Fibroblast of the aortic adventitia (primary cell): ENCODE measurements around the gene CHCHD6. TPM values are rescaled to one million over a fixed set of nuclear protein-coding genes. Genes with fewer than 3 reads are reported as not detected.

Source experiments
- DNase-seq: peaks from one replicate; pipeline ENCODE4 v3.0.0-alpha.2; 2010; ENCODE audit warnings: low read depth
- H3K4me3 ChIP-seq: 2 replicates; pipeline ENCODE4 v1.5.1; 2011; ENCODE audit warnings: low read depth, mild to moderate bottlenecking, control low read depth, low read length, moderate library complexity
- CTCF ChIP-seq: IDR thresholded peaks from 2 replicates; pipeline ENCODE4 v1.5.1; 2011; ENCODE audit warnings: mild to moderate bottlenecking, low read length, control low read depth, inconsistent platforms; ENCODE audit not compliant: insufficient read depth
- total RNA-seq: library from RNA; depleted of rRNA; stranded (reverse); fragments of >200 nt; gene quantifications from 2 replicates; pipeline ENCODE4 v1.2.3, GENCODE V29; 2012; ENCODE audit warnings: low replicate concordance

CHCHD6 gene
- total RNA-seq, 1 donor: 10.8 TPM

GRCh38 chr3:126816298-126816697 lies 112.3 kb downstream of the CHCHD6 start:
- no peak for TF ChIP-seq CTCF
- DNase-seq: no peak
- H3K4me3 ChIP-seq: no peak overlapping the region

- TF ChIP-seq CTCF: no peak
- no peak overlapping the region for H3K4me3 ChIP-seq
- DNase-seq: peak; percentile 73
These were observed 113.1 kb downstream of the CHCHD6 start for GRCh38 chr3:126816986-126817777.

GRCh38 chr3:126817781-126818180 lies 113.7 kb downstream of the CHCHD6 start:
- TF ChIP-seq CTCF: no peak
- no peak overlapping the region for H3K4me3 ChIP-seq
- DNase-seq: no peak

GRCh38 chr3:126818400-126819095 lies 114.5 kb downstream of the CHCHD6 start:
- DNase-seq: no peak
- TF ChIP-seq CTCF: no peak
- no peak overlapping the region for H3K4me3 ChIP-seq

GRCh38 chr3:126826693-126827092 lies 122.7 kb downstream of the CHCHD6 start:
- DNase-seq: no peak
- H3K4me3 ChIP-seq: no peak overlapping the region
- no peak for TF ChIP-seq CTCF

DNA sequence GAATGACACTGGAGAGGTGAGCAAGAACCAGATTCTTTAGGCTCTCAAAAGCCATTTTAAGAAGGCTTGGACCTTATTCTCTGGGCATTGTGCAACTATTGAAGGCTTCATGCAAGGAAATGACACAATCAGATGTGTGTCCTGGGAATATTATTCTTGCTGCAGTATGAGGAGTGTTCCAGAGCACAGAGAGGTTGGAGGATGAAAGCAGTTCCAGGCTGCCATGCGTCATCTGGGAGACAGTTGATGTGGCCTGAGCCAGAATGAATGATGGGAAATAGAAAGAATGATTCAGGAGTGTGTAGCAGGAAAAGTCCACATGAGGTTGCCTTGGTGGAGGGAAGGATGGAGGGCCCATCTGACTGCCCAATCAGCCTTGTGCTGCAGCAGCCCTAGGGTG lies 123.1 kb downstream of the CHCHD6 start:
- no peak for TF ChIP-seq CTCF
- no peak overlapping the region for H3K4me3 ChIP-seq
- peak; percentile 90 for DNase-seq

GRCh38 chr3:126828306-126828705 lies 124.3 kb downstream of the CHCHD6 start:
- DNase-seq: peak; percentile 54
- H3K4me3 ChIP-seq: no peak overlapping the region
- no peak for TF ChIP-seq CTCF
